ENCODE data around the gene MALT1.
"Not testable (repeated sequence)": the region's sequence is repeated elsewhere in the genome, so short reads cannot be mapped to it uniquely, and the experiment has no call there.

The MALT1 gene, protein sequence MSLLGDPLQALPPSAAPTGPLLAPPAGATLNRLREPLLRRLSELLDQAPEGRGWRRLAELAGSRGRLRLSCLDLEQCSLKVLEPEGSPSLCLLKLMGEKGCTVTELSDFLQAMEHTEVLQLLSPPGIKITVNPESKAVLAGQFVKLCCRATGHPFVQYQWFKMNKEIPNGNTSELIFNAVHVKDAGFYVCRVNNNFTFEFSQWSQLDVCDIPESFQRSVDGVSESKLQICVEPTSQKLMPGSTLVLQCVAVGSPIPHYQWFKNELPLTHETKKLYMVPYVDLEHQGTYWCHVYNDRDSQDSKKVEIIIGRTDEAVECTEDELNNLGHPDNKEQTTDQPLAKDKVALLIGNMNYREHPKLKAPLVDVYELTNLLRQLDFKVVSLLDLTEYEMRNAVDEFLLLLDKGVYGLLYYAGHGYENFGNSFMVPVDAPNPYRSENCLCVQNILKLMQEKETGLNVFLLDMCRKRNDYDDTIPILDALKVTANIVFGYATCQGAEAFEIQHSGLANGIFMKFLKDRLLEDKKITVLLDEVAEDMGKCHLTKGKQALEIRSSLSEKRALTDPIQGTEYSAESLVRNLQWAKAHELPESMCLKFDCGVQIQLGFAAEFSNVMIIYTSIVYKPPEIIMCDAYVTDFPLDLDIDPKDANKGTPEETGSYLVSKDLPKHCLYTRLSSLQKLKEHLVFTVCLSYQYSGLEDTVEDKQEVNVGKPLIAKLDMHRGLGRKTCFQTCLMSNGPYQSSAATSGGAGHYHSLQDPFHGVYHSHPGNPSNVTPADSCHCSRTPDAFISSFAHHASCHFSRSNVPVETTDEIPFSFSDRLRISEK

DNA sequence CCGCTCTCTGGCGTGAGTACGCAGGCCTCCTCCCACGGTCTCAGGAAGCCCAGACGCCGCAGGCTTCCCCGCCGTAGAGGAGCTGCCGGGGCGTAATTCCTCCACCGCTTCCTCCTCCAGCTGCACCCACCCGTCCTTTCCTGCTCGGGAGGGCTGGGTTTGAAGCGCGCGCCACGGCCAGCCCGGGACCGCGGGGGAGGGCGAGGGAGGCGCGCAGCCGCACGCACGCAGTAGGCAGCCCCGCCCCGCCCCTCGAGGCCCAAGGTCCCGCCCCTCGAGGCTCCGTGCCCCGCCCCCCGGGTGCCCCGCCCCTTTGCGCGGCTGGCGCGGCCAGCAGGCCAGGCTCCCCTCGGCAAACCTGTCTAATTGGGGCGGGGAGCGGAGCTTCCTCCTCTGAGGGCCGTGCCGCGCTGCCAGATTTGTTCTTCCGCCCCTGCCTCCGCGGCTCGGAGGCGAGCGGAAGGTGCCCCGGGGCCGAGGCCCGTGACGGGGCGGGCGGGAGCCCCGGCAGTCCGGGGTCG lies at the start of gene MALT1:
Gene MALT1 (plus strand): TSS at position 355 of the 521 bp plus-strand sequence. CDS start 179 bp downstream, outside the sequence.
- peak; percentile 55 for DNase-seq

DNA sequence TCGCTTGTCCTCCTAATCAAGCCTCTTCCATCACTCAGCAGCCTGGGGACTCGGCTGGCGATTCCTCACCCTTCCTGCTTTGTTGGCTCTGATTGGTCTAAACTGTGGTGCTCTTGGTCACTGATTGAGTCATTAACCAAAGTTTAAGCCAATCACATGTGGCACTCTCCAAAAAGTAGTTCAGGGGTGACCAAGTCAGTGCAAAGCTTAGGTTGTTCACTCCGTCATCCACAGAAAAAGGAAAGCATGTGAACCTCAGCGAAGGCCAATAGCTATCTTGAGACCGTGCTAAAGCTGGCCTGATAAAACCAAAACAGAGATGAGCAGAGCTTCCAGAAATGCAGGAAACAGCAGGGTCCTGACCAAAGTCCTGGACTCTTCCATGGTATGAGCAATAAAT lies 47.3 kb upstream of the MALT1 start:
- DNase-seq: no peak

DNA sequence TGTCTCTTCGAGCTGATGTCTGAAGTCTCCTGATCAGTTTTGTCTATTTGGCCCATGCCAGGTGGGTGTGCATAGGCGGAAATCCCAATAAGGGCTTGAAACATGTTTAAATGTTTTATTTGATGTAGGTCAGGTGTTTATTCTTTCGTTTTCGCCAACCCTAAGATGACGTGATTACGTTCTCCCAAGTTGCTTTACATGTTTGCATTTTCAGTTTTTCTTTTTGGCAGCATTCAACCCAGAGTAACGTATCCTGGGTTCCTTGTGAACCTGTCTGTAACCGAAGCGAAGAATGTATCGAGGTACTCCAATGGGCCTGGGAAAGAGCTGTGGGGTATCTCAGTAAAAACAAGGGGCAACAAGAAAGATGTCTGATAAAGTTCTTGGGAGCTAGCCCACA lies 45.4 kb upstream of the MALT1 start:
- DNase-seq: no peak

DNA sequence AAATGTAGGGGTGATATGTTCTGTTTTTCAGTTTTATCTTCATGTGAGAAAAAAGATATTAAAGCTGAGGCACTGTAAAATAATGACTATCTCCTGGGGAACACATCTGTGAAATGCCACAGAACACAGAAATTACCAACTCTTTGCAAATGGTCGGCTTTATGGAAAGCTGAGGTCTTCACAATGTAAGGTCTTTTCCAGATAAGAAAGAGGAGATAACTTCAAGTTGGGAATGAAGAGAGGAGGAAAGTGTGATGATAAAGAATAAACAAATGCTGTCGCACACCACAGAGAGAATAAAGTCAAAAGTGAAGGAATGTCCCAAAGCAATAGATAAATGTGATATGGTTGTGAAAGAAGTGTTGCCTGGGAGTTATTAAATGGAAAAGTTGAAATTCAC lies 41.2 kb upstream of the MALT1 start:
- DNase-seq: no peak

DNA sequence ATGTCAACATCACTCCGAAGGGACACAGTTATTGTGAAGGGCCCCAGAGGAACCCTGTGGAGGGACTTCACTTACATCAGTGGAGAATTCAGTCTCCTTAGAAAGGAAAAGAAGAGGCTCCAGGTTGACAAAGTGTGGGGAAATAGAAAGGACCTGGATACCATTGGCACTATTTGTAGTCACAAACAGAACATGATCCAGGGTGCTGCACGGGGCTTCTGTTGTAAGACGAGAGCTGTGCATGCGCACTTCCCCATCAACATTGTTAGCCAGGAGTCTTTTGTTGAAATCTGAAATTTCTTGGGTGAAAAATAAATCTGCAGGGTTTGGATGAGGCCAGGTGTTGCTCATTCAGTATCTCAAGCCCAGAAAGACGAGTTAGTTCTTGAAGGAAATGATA lies 40.0 kb upstream of the MALT1 start:
- DNase-seq: no peak

DNA sequence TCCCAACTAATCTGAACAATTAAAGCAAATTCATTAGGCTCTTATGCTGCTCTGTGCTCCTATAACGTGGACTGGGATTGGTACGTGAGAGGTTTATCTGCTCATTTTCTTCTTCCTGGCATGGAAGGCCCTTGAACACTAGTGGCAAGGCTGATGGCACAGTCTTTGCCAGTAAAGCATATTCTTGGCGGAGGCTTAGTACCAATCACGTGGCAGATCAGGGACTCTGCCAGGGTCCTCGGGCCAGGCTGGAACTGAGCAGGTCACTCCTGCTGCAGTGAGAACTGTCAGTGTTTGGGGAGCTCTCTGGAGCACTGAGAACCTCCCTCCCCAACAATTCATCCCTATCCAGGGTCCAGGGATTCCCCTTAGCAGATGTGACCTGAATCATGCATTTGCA lies 38.7 kb upstream of the MALT1 start:
- DNase-seq: no peak

DNA sequence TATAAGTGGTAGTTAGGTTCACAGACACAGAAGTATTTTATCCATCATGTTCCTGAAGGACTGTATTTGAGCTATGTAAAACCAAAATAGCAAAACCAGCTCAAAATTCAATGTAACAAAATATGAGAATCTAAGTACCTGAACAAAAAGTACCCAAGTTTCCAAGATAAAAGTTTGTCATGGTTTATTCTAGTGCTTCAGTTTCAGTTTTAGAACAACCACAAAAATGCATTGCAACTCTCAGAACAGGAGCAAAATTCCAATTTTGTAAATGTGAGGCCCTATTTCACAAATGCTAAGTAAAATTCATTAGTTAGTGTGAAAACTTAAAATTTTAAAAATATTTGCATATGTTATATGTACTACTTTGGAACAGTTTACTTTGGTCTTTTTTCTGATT lies 37.4 kb upstream of the MALT1 start:
- no peak for DNase-seq

DNA sequence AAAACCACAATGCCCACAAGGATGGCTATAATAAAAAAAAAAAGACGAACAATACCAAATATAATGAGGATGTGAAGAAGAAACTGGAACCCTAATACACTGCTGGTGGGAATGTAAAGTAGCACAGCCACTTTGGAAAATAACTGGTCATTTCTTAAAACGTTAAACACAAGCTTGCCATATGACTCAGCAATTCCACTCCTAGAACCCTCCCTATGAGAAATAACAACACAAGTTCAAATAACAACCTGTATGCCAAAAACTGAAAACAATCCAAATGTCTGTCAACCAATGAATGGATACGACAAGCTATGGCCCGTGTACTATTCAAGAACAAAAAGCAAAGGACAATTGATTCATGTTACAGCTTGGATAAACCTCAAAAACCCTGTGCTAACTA lies 35.4 kb upstream of the MALT1 start:
- no peak for DNase-seq

DNA sequence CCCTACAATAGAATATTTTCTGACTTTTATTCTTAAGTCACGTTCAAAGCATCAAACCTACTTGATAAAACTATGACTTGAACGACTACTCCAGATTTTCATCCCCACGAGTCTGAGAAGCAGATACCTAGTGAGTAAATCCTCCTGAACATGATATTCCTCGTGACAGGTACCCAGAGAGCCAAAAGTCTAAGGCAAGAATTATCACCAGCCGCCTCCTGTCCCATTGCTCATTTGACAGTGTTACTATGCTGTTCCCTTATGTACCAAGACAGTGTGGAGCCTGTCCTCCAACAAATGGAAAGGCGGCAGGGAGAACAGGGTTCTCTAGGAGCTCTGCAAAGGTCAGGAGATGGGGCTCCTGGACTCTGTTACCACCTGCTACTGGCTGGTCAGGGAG lies 34.1 kb upstream of the MALT1 start:
- no peak for DNase-seq

DNA sequence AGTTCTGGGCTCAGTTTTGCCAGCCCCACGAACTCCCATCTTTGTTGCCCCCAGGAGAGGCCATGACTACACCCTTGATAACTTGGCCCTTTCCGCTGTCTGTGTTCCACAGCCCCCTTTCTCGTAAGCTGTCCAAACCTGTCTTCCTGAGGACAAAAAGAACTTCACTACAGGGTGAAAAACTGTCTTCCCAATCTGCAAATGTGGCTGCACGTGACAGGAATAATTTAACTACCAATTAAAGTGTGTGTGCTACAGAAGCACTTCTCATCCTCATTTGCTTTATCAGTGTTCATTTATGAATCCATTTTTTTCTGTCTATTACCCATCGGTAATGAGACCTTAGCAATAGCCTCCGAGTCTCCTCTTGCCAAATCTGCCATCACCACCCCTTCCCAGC lies 33.3 kb upstream of the MALT1 start:
- DNase-seq: no peak

DNA sequence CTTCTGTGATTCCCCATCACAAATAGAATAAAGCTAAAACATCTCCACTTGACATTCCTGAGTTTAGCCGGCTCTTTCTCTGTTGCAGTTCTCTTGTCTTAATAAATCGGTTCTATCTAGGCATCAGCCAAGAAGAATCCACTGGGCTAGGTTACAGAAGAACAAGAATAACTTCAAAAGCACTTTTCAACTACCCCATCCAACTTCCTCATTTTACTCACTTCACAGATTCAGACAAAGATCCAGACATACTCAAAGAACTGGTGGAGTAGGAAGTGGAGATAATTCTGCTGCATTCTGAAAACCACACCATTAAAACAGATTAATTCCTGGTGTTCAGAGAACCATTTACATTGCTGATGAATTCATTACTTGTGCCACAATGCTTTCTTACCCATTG lies 32.8 kb upstream of the MALT1 start:
- no peak for DNase-seq

DNA sequence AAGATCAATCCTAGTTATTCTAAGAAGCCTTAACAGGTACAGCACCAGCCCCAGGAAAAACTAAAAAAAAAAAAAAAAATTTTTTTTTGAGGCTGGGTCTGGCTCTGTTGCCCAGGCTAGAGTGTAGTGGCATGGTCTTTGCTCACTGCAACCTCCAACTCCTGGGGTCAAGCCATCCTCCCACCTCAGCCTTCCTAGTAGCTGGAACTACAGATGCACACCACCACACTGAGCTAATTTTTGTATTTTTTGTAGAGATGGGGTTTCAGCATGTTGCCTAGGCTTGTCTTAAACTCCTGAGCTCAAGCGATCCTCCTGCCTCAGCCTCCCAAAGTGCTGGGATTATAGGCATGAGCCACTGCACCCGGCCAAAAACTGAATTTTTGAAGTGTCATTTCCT lies 32.0 kb upstream of the MALT1 start:
- no peak for DNase-seq

DNA sequence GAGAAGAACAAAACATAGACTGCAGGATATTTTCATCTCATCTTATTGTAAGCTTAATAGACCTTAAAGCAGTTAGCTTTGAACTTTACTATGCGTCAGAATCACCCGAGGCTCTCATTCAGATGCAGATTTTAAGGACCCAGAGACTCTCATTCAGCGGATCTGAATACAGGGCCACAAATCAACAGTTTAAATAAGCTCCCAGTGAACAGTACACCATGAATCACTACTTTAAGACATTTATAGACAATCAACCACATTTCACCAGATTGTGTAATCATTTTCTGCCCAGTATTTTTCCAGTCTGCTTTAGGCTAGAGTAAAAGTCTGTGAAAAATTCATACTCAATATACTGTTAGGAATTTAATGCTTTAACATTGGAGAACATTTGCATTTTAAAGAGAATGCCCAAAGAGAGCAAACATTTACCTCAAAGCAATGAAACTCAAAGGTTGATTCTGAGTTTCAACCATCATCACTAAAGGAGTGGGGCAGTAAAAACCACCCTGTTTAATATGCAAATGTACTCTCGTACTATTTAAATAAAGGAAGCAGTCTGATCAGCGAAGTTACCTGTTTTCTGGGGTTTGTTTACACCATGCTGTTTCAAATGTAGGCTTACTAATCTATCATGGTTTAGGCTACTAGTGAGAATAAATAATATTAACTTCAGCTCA lies 31.4 kb upstream of the MALT1 start:
- DNase-seq: no peak

DNA sequence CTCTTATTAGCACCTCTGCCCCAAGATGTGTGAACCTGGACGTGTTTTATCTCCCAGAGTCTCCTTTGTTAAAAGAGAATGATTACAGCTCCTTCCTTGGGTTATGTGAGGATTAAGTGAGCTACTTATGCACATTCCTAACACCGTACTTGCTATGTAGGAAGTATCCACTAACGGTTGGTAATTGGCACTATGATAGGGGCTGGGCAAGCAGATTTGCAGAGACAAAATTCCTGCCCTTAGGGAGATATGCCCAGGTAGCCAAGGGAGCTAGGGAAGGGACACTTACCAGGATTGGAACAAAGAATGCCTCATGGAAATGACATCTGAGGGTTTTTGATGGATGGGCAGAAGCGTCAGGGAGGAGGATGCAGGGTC lies 30.8 kb upstream of the MALT1 start:
- no peak for DNase-seq

DNA sequence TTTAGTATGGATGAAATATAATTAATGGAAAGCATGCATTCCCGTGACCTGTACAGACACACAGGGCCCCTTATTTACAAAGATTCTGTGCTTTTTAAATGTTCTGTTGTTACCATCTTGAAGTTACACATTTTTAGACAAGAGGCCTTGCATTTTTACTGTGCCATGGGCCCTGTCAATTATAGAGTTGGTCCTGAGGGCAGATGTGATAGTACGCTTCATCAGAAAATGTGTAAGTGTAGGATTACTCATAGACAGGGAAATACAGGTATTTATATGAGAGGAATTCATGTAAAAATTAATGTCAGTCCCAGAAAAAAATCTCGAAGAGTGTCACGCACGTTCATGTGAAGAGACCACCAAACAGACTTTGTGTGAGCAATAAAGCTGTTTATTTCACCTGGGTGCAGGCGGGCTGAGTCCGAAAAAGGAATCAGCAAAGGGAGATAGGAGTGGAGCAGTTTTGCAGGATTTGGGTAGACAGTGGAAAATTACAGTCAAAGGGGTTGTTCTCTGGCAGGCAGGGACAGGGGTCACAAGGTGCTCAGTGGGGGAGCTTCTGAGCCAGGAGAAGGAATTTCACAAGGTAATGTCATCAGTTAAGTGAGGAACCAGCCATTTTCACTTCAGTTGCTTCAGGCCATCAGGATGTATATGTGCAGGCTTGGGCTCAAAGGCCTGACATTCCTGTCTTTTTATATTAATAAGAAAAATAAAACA lies 30.2 kb upstream of the MALT1 start:
- DNase-seq: no peak

DNA sequence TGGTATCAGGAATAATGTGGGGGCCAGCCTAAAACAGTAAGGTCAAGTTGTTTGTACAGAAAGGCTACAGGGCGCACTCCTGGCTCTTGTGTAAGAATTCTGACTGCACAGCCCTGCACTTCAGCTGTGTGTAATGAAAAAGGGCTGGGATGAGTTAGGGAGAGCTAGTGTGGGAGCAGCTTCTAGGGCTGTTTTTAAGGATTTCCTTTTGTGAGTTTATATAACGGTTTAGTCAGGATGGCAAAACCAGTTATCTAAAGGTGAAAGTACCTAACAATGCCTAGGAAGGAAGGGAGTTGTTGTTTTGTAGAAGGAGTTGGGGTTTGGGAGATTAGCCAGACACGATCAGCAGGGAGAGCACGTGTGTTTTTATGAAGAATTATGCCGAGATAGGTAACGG lies 27.7 kb upstream of the MALT1 start:
- DNase-seq: not testable (repeated sequence)

DNA sequence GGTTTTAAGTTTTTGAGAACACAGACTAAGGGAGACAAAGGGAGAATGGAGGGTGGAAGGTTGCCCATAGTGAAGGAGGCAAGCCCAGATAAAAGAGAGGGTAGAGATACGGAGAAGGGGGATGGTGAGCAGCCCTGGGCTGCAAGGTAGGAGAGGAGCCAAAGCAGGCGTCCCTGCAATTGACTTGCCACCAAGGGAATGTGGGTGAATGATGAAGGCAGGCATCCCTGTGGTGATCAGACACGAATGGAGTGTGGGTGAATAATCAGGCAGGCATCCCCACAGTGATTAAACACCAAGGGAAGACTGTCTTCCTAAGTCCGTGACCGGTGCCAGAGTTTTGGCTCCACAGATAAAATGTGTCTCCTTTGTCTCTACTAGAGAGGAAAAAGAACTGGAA lies 25.9 kb upstream of the MALT1 start:
- no peak for DNase-seq

DNA sequence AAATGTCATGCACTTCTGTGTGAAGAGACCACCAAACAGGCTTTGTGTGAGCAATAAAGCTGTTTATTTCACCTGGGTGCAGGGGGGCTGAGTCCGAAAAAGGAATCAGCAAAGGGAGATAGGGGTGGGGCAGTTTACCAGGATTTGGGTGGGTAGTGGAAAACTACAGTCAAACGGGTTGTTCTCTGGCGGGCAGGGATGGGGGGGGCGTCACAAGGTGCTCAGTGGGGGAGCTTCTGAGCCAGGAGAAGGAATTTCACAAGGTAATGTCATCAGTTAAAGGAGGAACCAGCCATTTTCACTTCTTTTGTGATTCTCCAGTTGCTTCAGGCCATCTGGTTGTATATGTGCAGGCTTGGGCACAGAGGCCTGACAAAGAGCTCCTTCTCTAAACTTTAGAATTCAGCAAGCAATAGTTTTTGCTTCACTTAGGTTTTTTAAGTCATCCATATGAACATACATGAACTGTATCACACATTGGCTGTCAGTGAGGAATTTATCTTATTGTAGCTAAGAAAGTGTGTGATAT lies 24.9 kb upstream of the MALT1 start:
- no peak for DNase-seq

DNA sequence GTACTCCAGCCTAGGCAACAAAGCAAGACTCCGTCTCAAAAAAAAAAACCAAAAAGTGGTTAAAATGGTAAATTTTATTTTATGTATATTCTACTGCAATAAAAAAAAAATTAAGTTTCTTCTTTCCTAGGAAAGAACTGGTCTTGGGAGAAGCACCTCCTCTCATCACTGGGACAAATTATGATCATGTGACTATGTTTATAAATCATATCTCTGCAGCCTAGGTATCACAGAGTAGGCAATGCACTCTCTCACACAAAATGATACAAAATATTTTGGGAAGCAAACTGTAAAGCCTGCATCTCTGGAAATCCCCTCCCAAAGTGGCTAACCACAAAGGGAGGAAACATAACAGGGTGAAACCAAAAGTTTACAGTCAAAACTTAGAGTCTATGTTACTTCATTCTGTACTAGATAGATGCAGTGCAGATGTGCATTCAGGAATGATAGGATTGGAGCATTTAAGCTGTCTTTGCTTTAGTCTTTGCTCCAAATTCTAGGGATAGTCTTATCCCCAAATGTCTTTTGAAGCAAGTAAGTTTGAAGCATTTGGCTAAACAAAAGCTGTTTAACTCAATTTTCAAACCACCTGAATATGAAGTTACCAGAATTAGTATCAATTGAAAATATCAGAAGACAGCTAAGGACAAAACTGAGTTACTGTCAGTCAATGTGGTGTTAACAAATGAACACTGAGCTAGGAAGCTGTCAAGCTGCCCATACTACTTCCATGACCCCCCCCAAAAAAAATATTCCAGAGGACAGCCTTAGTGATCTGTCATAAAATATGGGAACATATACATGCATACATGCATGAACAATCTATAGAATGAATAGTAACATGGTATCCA lies 21.1 kb upstream of the MALT1 start:
- no peak for DNase-seq

DNA sequence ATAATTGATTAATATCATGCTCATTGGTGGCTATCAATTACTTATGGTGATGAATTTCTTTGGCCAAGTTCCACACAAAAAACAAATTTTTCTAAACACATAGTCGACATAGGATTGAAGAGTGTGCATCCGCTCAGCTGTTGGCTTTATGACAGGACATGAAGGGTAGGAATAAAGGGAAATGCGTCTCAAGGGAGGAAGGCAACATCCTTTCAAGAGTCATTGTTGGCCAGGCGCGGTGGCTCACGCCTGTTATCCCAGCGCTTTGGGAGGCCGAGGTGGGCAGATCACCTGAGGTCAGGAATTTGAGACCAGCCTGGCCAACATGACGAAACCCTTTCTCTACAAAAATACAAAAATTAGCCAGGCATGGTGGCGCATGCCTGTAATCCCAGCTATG lies 20.4 kb upstream of the MALT1 start:
- not testable (repeated sequence) for DNase-seq

DNA sequence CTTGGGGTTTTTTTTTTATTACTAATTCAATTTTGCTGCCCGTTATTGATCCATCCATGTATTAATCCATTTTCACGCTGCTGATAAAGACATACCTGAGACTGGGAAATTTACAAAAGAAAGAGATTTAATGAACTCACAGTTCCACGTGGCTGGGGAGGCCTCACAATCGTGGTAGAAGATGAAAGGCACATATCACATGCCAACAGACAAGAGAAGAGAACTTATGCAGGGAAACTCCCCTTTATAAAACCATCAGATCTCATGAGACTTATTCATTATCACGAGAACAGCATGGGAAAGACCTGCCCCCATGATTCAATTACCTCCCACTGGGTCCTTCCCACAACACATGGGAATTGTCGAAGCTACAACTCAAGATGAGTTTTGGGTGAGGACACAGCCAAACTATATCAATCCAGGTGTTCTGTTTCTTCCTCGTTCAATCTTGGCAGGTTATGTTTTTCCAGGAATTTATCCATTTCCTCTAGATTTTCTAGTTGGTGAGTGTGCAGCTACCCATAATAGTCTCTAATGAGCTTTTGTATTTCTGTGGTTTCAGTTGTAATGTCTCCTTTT lies 18.0 kb upstream of the MALT1 start:
- DNase-seq: not testable (repeated sequence)
